ENCODE results near the gene THSD1. TPM values are rescaled to one million over a fixed set of nuclear protein-coding genes. Genes with fewer than 3 reads are reported as not detected.

The THSD1 gene, protein sequence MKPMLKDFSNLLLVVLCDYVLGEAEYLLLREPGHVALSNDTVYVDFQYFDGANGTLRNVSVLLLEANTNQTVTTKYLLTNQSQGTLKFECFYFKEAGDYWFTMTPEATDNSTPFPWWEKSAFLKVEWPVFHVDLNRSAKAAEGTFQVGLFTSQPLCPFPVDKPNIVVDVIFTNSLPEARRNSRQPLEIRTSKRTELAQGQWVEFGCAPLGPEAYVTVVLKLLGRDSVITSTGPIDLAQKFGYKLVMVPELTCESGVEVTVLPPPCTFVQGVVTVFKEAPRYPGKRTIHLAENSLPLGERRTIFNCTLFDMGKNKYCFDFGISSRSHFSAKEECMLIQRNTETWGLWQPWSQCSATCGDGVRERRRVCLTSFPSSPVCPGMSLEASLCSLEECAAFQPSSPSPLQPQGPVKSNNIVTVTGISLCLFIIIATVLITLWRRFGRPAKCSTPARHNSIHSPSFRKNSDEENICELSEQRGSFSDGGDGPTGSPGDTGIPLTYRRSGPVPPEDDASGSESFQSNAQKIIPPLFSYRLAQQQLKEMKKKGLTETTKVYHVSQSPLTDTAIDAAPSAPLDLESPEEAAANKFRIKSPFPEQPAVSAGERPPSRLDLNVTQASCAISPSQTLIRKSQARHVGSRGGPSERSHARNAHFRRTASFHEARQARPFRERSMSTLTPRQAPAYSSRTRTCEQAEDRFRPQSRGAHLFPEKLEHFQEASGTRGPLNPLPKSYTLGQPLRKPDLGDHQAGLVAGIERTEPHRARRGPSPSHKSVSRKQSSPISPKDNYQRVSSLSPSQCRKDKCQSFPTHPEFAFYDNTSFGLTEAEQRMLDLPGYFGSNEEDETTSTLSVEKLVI
- total RNA-seq = 11.0 and 19.5 TPM in 2 replicates

DNA sequence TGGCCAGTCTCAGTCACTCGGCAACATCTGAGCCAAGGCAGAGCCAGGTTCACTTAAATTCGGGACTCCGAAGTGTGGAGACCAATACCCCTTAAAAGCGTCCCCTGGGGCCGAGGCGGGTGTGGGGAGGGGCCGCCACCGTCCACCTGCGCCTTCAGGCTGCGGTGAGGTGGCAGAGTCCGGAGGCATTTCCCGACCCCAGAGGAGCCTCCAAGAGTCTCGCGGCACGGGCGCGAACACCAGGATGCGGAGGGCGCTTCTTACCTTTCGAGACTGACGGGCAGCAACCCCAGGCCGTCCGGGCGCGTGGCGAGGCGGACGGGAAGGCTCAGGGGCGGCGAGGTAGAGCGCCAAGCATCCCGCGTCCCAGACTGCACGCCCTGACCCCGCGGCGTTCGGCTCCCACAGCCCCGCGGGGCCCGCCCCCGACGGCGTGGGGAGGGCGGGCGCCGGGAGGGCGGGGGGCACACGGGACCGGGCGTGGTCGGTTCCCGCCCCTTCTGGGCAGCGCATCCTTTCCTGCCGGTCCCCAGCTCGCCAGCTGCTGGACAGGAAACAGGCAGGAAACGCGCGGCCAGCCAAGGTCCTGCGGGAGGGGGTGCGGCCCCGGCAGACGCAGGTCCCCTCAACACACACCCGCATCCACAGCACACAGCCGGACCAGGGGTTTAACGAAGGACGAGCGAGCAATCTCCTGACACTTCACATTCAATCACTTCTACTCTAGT, at the start of gene THSD1:
Gene THSD1, minus strand, starts transcription at position 406 of the 728 bp plus-strand sequence. CDS start 3,572 bp downstream, outside the sequence.
- TF ChIP-seq, protein P1, sequence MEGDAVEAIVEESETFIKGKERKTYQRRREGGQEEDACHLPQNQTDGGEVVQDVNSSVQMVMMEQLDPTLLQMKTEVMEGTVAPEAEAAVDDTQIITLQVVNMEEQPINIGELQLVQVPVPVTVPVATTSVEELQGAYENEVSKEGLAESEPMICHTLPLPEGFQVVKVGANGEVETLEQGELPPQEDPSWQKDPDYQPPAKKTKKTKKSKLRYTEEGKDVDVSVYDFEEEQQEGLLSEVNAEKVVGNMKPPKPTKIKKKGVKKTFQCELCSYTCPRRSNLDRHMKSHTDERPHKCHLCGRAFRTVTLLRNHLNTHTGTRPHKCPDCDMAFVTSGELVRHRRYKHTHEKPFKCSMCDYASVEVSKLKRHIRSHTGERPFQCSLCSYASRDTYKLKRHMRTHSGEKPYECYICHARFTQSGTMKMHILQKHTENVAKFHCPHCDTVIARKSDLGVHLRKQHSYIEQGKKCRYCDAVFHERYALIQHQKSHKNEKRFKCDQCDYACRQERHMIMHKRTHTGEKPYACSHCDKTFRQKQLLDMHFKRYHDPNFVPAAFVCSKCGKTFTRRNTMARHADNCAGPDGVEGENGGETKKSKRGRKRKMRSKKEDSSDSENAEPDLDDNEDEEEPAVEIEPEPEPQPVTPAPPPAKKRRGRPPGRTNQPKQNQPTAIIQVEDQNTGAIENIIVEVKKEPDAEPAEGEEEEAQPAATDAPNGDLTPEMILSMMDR (IDR thresholded peaks at IDR 0.05; ENCODE audit: insufficient read depth, low read length, severe bottlenecking) = no peak
- Histone ChIP-seq H3K36me3 (ENCODE audit: control insufficient read depth, insufficient read depth, low read length) (no peaks in the 10 kb centered on the region), H3K4me3 (ENCODE audit: low read depth, low read length) (peak within 1 kb of the TSS; percentile 55), H3K27me3 (ENCODE audit: control insufficient read depth, insufficient read depth, low read length) (no peaks in the 10 kb centered on the region)
- no peak for FAIRE-seq
- peak; percentile 20 for DNase-seq (ENCODE audit: low read depth)

DNA sequence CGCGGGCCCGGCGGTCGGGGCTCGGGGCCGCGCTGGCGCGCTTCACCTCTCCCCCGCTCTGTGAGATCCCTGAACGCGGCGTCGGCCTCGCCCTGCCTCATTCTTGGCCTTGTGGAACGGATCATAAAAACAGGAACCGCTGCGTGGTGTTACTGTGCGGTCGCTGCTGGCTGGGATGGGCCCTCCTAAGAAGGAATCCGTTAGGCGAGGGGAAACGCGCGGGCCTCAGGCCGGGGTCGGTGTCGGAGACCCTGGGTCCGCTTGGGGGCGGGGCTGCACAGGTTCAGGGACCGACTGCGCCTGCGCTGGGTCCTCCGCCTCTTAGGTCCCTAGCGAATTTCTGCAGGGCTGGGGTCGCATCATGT, 49.7 kb upstream of the THSD1 start:
- TF ChIP-seq, protein P1 (IDR thresholded peaks at IDR 0.05; ENCODE audit: insufficient read depth, low read length, severe bottlenecking) = no peak
- no peaks in the 10 kb centered on the region for H3K27me3 ChIP-seq (ENCODE audit: control insufficient read depth, insufficient read depth, low read length)
- H3K36me3 ChIP-seq (ENCODE audit: control insufficient read depth, insufficient read depth, low read length) = peaks cover 1% of the 10 kb centered on the region
- no peak for FAIRE-seq
- peak overlapping the region; percentile 87 for H3K4me3 ChIP-seq (ENCODE audit: low read depth, low read length)
- peak; percentile 50 for DNase-seq (ENCODE audit: low read depth)

DNA sequence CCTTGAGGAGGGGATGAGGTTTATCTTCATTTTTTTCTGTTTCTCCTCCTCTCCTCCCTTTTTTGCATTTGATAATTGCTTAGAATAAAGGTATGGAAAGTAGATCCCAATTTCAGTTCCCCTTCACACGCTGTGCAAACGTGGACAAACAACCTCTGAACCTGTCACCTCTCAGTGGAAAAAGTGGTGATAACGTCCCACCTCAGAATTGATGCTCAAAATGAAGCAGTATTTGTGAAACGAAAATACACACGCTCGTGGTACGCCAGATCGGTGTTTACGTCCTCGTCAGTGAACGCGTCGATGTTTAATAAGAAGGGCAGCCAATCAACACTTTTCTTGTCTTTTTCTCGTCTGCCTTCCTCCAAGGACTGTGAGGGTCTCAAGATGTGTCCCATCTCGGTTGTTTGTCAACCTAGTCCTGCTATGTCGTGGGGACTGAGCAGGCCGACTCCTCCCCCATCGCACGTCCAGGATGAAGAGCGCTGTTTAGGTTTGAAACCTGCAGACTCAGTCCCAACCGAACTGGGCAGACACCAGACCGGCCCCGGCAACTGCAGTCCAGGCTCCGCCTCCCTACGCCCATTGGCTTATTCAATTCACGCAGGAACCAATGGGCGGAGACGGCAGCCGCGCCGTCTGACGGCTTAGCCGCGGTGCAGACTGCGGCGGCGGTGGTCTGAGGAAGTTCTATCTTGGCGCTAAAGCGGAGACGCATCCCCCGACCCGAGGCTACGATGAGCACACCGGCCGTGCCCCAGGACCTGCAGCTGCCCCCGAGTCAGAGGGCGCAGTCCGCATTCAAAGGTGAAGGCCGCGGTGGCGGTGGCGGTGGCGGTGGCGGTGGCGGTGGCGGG, 49.1 kb upstream of the THSD1 start, which contains the start of gene CKAP2:
Gene CKAP2, plus strand, starts transcription at position 659 of the 857 bp plus-strand sequence. Its CDS starts 79 bp downstream, at position 738.
- Histone ChIP-seq H3K4me3 (ENCODE audit: low read depth, low read length) (peak within 1 kb of the TSS; percentile 87), H3K36me3 (ENCODE audit: control insufficient read depth, insufficient read depth, low read length) (peaks cover 1% of the 10 kb centered on the region), H3K27me3 (ENCODE audit: control insufficient read depth, insufficient read depth, low read length) (no peaks in the 10 kb centered on the region)
- DNase-seq (ENCODE audit: low read depth) (peak; percentile 91), FAIRE-seq (no peak)
- TF ChIP-seq, protein P1 (IDR thresholded peaks at IDR 0.05; ENCODE audit: insufficient read depth, low read length, severe bottlenecking) = no peak

DNA sequence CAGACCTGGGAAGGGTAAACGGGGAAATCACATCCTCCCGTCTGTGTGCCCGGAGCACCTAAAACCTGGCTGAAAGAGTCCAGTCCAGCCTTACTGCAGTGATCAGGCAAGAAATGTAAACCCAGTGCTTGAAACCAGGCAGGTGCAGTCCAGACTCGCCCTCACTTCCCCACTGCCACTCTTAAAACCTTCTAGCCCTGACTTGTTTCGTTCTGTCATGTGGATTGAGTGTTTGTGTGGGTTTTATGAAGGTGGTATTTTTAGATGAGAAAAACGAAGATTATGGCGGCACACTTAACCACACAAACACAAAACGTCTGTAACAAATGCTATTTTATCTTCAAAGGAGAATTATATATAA, 48.5 kb upstream of the THSD1 start:
- FAIRE-seq = no peak
- Histone ChIP-seq H3K36me3 (ENCODE audit: control insufficient read depth, insufficient read depth, low read length) (peaks cover 1% of the 10 kb centered on the region), H3K4me3 (ENCODE audit: low read depth, low read length) (peak overlapping the region; percentile 87), H3K27me3 (ENCODE audit: control insufficient read depth, insufficient read depth, low read length) (no peaks in the 10 kb centered on the region)
- peak; percentile 88 for DNase-seq (ENCODE audit: low read depth)
- TF ChIP-seq, protein P1 (IDR thresholded peaks at IDR 0.05; ENCODE audit: insufficient read depth, low read length, severe bottlenecking) = no peak

DNA sequence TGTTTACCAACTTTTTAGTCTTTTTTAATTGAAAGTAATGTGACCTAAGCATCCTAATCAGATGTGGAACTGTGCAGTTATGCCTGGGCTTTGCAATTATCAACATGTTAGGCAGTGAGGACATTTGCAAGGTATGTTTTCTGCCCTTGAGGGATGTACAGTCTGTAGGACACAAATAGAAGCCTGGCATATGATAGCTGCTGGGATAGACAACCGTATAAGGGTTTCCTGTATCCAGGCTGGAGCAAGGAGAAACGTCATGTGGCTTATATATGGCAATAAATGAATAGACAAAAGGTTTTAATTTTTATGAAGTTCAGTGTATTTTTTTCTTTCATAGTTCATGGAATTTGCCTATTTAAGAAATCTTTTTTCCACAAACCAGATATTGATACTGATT, 46.5 kb upstream of the THSD1 start:
- FAIRE-seq (no peak), DNase-seq (ENCODE audit: low read depth) (peak; percentile 17)
- H3K36me3 ChIP-seq (ENCODE audit: control insufficient read depth, insufficient read depth, low read length) = peaks cover 1% of the 10 kb centered on the region
- no peaks in the 10 kb centered on the region for H3K27me3 ChIP-seq (ENCODE audit: control insufficient read depth, insufficient read depth, low read length)
- TF ChIP-seq, protein P1 (IDR thresholded peaks at IDR 0.05; ENCODE audit: insufficient read depth, low read length, severe bottlenecking) = no peak
- no peak overlapping the region for H3K4me3 ChIP-seq (ENCODE audit: low read depth, low read length)

Measured in bronchial epithelial cell (primary cell).